Activated T-cell treated with anti-CD3 and anti-CD28 coated beads for 24 hours (primary cell): ENCODE measurements around the gene ATP2B1.
A peak's percentile ranks its signal among the peaks of the same experiment; 100 is the strongest.
"Not testable (repeated sequence)": the region's sequence is repeated elsewhere in the genome, so short reads cannot be mapped to it uniquely, and the experiment has no call there.

Source experiments
- DNase-seq: peaks from one replicate; pipeline ENCODE4 v3.0.0-alpha.2; 2020; ENCODE audit warnings: low read depth

The ATP2B1 gene

DNA sequence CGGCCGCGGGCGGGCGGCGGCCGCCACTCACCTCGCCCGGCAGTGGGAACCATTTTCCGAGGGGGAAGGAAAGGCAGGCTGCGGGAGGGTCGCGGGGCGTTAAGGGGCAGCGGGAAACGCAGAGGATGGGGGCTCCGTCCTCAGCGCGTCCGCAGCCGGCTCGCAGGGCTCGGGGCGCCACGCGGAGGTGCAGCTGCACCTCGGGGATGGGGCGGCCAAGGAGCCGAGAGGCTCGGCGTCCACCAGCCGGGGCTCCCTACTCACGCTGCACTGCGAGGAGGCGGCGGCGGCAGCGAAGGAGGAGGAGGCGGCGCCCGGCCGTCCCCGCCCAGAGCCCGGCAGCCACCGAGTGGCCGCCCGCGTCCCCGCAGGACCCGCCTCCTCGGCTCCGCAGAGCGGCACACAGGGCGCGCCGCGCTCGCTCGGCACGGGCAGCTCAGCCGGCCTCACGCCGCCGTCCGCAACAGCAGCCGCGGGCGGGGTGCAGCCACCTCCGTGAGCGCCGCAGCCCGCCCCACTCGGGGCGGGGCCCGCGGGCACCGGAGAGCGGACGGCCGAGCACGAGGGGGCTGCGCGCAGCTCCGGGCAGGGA, at the start of gene ATP2B1:
Gene ATP2B1 (minus strand): TSS at position 274 of the 592 bp plus-strand sequence. CDS start 52,952 bp downstream, outside the sequence.
- DNase-seq, result peak; percentile 77

DNA sequence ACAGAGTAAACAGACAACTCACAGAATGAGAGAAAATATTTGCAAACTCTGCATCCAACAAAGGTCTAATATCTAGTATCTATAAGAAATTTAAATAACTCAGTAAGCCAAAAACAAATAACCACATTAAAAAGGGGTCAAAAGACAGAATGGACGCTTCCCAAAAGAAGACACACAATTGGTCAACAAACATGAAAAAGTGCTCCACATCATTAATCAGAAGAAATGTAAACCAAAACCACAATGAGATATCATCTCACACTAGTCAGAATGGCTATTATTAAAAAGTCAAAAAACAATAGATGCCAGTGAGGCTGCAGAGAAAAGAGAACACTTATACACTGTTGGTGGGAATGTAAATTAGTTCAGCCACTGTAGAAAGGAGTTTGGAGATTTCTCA, 49.3 kb upstream of the ATP2B1 start:
- DNase-seq, result not testable (repeated sequence)

DNA sequence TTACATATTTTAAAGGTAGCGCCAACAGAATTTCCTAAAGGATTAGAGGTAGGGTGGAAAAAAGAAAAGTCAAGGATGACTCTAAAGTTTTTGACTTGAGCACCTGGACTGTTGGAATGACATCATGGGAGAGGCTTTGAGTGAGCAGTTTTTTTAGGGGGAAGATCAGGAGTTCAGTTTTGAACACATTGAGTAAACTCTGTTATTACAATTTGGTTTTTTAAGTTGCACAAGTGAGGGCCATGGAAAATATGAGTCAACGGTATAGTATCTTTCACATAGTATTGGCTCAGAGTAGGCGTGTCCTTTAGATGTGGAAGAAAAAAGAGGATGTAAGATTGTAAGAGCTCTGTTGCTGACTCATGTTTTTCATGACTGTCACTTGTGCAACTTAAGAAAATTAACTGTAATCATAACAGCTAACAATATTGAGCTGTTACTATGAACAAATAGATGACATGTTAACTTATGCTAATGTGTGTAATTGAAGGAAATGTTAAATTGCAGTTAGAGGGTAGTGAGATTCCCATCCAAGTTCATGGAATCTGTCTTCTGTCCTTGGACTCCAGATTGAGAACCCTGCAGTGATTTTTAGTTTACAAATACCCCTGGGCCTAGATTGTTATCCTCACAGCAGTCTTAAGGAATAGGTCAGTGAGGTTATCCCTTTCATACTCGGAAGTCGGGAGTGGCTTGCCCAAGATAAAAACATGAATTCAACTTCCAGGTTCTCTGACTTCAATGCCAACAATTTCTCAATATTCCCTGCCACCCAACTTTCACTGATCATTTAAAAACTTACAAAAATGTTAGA, 48.2 kb upstream of the ATP2B1 start:
- peak; percentile 20 for DNase-seq

DNA sequence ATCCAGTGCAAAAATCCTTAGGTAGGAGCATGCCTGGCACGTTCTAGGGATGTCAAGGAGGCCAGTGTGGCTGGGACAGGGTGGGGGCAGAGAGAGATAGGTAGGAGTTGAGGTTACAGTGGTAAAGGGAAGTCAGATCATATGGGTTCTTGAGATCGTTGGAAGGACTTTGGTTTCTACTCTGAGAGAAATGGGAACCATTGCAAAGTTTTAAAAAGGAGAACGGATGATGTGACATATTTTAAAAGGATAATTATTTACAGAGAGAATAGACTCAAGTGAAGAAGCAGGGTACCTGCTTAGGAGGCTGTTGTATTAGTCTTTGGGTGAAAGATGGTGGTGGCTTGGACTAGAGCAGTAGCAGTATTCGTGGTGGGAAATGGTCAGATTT, 47.6 kb upstream of the ATP2B1 start:
- no peak for DNase-seq

DNA sequence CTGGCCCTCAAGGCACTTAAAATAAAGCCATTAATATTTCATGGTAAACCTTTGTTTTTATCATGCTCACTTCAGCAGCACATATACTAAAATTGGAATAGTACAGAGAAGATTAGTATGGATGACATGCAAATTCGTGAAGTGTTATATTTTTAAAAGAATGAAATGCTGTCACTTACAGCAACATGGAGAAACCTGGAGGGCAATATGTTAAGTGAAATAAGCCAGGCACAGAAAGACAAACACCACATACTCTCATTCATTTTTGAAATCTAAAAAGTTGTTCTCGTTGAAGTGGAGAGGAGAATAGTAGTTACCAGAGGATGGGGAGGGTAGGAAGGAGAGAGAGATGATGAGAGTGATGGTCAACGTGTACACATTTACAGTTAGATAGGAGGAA, 45.4 kb upstream of the ATP2B1 start:
- no peak for DNase-seq

DNA sequence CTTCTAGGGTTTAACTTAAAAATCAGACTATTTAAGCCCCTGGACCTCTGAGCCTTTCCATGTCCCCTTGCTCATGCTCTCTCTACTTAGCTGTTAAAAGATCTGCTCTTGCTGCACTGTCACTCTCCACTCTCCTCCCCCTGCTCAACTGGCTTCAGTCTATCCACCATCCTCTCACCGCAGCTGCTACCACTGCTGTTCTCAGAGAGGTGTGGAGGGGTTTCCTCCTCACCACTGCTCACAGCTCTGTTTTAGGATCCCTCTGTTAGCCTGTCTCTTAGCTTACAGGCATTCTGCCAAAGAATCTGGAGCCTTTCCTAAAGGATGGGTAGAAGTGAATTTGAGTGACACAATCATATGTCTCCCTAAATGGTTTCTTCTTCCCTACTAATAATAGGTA, 43.7 kb upstream of the ATP2B1 start:
- DNase-seq, result no peak

DNA sequence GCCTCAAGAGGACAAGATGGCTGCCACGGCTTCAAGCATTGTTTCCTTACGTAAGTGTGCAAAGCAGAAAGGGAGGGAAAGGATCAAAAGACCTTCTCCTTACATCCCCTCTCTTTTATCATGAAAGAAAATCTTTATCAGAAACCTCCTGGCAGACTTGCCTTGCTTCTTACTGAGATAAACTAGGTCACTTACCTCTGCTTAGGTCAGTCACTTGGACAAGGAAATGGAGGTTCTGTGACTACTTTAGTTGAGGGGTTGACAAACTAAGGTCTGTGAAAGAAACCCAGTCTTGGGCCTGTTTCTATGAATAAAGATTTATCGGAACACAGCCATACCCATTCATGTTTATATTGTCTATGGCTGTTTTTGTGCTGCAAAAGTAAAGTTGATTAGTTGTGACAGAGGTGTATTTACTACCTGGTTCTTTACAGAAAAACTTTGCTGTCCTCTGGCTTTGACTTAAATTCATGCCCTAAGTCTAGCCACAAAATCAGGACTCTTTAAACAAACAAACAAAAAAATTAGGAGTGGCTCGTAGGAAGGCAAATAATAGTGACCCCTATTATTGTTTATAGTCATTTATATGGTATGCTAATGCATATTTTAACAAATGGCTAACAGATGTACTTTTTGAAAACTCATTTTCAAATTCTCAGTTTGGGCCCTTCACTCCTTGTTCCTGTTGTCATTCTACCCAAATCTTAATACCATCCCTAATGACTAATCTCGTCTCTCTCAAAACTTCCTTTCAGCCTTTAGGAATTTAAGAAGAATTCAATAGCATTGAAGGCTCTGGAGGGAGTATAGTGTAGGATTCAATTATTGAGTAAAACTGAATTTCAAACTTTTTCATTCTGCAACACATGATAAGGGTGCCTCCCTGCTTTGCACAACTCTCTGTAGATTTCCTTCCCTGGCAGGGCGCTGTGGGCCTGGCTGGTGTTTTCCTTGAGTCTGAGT, 42.0 kb upstream of the ATP2B1 start:
- no peak for DNase-seq

DNA sequence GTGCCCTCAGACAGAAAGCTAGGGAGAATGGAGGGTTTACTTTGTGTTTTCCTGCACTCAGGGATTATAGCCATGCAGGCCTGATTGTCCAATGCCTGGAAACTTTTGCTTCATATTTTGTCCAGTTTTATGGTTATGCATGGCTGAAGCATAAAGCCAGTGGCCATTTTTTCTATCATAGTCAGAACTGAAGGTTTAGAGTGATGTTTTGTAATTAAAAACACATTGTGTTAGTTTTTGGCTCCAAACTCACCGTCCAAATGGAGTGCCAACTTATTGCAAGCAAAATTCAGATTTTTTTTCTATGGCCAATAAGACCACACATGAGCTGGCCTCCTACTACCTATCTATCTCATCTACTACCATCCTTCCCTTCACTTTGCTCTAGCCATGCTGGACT, 40.2 kb upstream of the ATP2B1 start:
- no peak for DNase-seq

DNA sequence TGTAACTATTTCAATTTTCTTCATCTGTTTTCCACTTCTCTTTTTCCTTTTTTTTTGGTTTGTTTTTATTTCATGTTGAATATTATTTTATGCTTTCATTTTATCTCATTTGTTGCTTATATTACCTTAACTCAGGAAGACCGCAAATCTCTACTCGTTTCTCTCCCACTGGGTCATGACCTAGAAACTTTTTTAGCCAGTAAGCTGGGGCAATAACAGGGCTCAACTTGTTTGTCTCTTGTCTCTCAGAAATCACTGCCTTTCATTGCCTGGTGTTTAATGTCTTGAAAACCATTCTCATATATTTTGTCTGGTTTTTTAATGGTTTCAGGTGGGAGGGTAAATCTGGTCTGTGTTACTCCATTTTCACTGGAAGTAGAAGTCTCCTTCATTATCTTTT, 36.6 kb upstream of the ATP2B1 start:
- no peak for DNase-seq

DNA sequence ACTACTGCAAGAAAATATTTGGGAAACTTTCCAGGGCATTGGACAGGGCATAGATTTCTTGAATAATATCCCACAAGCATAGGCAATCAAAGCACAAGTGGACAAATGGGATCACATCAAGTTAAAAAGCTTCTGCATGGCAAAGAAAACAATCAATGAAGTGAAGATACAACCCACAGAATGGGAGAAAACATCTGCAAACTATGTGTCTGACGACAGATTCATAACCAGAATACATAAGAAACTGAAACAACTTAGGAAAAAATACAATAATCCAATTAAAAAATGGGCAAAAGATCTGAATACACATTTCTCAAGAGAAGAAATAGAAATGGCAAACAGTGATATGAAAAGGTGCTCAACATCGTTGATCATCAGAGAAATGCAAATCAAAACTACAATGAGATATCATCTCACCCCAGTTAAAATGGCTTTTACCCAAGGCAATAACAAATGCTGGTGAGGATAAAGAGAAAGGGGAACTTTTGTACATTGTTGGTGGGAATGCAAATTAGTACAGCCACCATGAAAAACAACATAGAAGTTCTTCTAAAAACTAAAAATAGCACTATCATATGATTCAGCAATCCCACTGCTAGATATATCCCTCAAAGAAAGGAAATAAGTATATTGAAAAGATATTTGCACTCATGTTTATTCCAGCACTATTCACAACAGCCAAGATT, 33.8 kb upstream of the ATP2B1 start:
- no peak for DNase-seq

DNA sequence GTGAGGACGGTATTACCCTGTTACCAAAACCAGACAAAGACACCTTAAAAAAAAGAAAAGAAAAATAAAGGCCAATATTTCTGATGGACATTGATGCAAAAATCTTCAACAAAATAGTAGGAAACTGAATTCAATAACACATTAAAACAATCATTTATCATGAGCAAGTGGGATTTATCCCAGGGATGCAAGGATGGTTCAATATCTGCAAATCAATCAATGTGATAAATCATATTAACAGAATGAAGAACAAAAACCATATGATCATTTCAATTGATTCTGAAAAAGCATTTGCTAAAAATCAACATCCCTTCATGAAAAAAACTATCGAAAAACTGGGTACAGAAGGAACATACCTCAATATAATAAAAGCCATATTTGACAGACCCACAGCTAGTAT, 32.3 kb upstream of the ATP2B1 start:
- DNase-seq, result no peak

DNA sequence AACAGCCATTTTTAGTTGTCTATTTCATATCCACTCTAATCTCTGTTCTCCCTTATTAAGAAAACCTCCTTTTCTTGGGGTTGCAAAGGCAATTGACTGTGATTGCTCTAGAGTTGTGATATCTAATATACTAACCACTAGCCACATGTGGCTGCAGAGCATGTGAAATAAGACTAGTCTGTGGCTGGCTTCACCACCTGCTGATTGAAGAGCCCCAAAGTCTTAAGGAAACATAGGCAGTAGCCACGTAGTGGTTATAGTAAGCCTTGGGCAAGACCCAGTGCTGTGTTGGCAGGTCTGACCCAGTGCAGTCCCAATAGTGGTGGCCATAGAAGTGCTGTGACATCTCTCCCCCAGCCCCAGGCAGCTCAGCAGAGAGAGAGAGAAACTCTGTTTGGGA, 28.4 kb upstream of the ATP2B1 start:
- DNase-seq, result no peak

DNA sequence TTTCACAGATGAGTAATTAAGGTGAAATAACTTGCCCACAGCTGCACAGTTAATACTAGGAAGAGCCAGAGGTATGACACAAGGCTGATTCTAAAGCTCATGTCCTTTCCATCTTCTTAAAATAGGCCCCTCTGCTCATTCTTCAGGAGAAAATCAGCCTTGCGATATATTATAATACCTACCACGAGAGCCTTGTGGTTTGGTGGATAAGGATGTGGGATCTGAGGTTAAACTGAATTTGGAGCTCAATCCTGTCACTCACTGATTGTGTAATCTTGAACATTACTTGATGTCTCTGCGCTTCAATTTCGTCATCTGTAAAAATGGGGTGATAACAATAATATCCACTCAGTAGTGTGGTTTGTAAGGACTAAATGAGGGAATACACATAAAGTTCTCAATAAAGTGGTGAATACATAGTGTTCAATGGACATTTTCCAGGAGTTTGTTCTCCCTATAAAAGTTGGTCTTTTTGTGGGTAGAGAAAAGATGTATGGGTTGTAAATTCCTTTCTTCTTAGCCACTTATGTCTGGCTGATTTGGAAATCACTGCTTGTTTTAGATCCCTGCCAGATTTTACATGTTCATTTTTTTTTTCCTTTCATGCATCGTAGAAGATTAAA, 25.1 kb upstream of the ATP2B1 start:
- DNase-seq, result no peak

DNA sequence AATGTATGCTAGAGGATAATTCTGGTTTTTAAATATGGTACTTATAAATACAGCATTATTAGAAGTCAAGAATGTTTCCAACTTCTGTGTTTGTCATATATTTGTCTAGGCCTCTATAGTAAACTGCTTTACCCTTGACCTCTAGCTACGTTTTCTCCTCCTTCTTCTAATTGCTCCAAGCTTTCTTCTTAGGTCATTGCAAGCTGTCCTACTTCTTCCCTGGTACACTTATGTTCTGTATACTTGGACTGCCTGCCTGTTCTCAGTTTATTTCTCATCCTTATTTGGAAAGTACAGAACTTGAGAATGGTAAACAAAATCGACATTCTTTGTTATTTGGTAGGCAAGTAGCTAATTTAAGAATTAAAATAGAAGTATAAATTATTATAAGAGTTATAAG, 23.9 kb upstream of the ATP2B1 start:
- DNase-seq, result no peak

DNA sequence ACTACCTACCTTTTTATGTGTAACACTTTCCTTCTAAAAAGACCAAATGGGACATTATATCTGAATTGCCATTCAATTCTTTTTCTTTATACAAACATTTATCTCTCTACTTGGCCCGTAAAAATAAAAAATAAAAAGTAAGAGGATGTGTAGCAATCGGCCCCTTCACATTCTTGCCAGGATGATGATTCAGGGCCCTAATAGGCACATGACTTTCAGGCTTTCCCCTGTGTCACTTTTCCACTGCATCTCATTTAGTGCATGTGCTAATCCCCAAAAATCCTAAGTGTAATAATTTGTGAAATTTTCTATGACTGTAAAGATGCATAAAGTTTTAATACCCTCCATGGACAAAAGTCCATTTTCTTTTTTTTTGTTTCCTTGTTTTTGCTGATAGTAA, 23.0 kb upstream of the ATP2B1 start:
- DNase-seq, result no peak

DNA sequence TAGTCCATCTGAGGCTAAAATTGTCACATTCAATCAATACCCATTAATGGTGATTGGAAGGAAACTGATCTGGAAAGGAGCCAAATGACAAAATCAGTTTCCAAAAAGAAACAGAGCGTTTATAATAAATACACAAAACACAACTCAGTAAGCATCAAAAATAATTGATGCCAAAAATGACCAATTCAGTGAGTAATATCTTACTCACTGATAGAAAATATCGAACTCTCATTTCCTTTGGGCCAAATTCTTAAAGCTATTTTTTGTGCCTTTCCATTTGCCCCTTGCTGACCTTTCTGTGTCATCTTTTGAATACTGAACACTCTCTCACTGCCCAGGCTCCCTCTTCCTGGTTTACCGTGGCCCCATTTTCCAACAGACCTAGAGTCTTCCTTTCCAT, 22.5 kb upstream of the ATP2B1 start:
- no peak for DNase-seq

DNA sequence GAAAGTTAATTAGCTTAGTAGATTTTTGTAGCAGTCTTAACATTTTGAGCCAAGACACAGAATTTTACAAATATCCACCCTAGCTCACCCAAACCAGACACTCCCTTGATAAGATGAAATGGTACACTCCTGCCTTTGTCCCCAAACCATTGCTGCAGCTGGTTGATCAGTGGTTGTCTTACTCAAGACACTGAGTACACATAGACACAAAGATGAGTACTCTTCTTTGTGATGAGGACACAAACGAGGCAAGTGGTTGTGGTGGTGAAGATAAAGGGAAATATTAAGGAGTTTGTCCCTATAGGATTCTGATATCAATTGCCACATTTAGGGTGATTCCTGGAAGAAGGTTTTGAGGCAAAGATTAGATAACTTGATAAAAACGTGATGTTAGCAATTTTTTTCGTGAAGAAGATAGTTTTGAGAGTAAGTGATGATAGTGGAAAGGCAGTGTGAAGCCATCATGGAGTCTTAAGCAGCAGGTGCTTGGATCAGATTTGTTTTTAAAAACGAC, 21.4 kb upstream of the ATP2B1 start:
- no peak for DNase-seq

DNA sequence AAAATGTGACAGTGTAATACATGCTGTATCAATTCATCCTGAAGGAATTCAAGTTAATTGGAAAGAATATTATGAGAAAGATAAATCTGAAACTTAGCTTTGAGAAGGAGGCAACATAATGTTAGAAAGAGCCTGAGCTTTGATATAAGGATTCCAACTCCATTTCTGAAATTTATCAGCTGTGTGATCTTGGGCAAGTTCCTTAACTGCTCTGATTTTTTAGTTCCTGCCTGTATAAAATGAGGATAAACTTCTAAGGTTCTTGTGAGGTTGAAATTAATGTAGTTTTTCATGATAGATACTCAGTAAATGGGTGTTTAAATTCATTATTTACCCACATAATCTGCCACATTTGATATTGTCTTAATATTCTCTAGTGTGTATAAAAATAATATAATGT, 14.6 kb upstream of the ATP2B1 start:
- no peak for DNase-seq

DNA sequence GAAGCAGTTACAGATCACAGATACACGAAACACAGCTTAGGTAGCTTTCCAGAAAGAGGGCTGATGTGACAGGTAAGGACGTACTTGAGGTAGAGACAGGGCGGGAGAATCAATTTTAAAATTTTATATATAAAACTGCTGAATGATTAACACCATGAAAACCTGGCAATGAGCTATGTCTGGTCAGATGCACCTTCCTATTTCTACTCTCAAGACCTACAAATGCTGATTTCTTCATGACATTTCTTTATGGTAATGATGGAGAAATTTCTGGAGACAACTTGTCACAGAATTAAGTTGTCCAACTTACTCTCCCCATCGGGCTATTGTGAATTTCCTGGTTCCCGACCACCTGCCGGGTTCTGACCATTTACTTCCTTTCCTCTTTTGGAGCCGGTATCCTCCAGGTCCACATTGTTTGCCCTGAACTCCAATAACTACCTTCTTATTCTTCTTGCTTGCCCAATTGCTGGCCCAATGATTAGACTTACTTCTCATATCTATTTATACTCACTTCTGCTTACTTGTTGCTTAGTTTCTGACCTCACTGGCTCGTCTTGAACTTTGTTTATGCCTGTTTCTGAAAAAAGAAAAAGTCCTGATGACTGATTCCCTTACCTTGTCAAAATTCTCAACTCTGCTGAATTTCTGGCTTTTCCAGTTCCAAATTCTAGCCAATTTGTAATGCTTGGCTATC, 12.8 kb upstream of the ATP2B1 start:
- DNase-seq, result no peak

DNA sequence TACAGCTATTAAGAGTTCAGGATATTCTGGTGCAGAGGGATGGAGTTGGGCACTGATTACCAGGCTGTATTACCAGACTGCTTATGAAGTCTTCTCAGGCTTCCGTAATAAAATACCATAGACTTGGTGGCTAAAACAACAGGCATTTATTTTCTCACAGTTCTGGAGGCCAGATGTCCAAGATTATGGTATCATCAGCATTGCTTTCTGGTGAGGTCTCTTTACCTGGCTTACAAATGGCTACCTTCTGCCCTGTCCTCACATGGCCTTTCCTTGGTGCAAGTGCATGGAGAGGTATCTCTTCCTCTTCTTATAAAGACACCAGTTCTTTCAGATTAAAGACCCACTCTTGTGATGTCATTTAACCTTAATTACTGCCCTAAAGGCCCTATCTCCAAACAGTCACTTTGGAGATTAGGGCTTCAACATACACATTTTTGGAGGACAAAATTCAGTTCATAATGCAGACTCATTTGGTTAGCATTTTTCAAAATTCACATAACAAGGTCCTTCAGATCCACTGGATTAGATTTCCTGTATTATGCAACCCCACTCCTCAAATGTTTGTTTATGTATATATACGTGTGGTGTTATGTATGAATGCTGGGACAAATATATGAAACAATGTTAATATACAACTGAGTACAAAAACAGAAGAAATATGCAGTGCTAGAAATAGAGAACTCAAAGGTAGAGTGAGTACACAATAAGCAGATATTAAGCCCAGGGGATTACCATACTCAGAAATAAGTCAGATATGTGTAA, 9.3 kb upstream of the ATP2B1 start:
- DNase-seq, result no peak
